Right atrium auricular region (tissue), 2 donors: ENCODE data around the gene ANK2. TPM values are rescaled to one million over a fixed set of nuclear protein-coding genes. Genes with fewer than 3 reads are reported as not detected.
"Not testable (repeated sequence)": the region's sequence is repeated elsewhere in the genome, so short reads cannot be mapped to it uniquely, and the experiment has no call there.

Experiments
- DNase-seq: peaks from one replicate; pipeline ENCODE4 v3.0.0-alpha.2; 2019; ENCODE audit warnings: low spot score
- H3K27ac ChIP-seq, 2 donors: fragments of 200-600 bp; sonication (generic); 1 replicate in 1 of 2; 2 replicates in 1 of 2; pipeline ENCODE4 v1.5.1; 2016 to 2019
- H3K27me3 ChIP-seq, 2 donors: fragments of 200-600 bp; sonication (generic); one replicate each; pipeline versions ENCODE4 v1.5.1 to v1.6.0; 2017 to 2019
- H3K36me3 ChIP-seq: fragments of 200-600 bp; sonication (generic); one replicate; pipeline ENCODE4 v1.5.1; 2016
- H3K4me1 ChIP-seq, 2 donors: fragments of 200-600 bp; sonication (generic); one replicate each; pipeline versions ENCODE4 v1.5.1 to v1.6.0; 2017 to 2019
- H3K4me3 ChIP-seq, 2 donors: fragments of 200-600 bp; sonication (generic); 1 replicate in 1 of 2; 2 replicates in 1 of 2; pipeline ENCODE4 v1.5.1; 2017 to 2019; ENCODE audit warnings: mild to moderate bottlenecking in 1 of 2, moderate library complexity in 1 of 2
- H3K9me3 ChIP-seq, 2 donors: fragments of 200-600 bp; sonication (generic); one replicate each; pipeline ENCODE4 v1.5.1; 2019
- total RNA-seq, 2 donors: library from RNA; depleted of rRNA; stranded (reverse); fragments of >200 nt; gene quantifications; one replicate each; pipeline ENCODE4 v1.1.0, GENCODE V29; 2016
- TF ChIP-seq, protein P1 (sequence below), 2 donors: fragments of 200-600 bp; sonication (generic); IDR thresholded peaks; one replicate each; pipeline ENCODE4 v1.5.1; 2019; ENCODE audit warnings: antibody characterized with exemption in 2 of 2

The ANK2 gene
- total RNA-seq, 2 donors from 2014 or later = 169 to 332 TPM

DNA sequence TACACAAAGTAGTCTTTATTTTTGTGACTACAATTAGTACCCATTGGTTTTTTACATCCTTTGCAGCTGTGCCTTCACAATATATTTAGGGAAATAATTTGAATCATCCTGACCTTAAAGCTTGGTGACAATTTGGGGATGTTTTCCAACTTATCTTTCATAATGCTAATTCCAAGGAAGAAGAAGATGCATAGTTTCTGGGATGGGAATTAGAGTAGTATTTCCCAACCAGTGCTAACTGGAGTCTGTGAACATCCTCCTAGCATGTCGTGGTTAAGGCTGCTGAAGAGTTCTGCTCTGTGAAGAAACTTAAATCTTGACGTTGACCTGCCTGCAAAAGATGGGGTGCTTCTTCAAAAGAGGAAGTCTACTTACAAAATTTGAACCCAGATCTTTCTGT, 173.5 kb downstream of the ANK2 start:
- no peak for DNase-seq
- TF ChIP-seq, protein P1, sequence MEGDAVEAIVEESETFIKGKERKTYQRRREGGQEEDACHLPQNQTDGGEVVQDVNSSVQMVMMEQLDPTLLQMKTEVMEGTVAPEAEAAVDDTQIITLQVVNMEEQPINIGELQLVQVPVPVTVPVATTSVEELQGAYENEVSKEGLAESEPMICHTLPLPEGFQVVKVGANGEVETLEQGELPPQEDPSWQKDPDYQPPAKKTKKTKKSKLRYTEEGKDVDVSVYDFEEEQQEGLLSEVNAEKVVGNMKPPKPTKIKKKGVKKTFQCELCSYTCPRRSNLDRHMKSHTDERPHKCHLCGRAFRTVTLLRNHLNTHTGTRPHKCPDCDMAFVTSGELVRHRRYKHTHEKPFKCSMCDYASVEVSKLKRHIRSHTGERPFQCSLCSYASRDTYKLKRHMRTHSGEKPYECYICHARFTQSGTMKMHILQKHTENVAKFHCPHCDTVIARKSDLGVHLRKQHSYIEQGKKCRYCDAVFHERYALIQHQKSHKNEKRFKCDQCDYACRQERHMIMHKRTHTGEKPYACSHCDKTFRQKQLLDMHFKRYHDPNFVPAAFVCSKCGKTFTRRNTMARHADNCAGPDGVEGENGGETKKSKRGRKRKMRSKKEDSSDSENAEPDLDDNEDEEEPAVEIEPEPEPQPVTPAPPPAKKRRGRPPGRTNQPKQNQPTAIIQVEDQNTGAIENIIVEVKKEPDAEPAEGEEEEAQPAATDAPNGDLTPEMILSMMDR (IDR thresholded peaks at IDR 0.05) = no peak

DNA sequence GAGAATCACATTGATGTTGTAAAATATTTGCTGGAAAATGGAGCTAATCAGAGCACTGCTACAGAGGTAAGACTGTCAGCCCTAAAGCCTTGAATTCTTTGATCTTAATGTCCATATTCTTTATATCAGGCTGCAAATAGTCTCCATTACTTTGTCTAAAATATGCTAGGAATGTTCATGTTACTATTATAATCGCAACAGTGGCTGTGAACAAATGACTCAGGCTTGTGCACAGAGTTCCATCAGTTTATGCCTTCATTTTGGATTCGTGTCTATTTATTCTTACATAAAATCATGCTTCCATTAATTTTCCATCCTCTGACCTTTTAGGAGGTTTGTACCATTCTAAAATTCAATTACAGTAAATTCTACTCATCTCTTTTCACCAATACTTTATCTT, 182.7 kb downstream of the ANK2 start:
- Histone ChIP-seq H3K9me3 (no peaks in the 10 kb centered on the region), H3K4me3 (no peak overlapping the region), H3K27me3 (no peaks in the 10 kb centered on the region), H3K27ac (no peak overlapping the region), H3K36me3 (no peaks in the 10 kb centered on the region), H3K4me1 (no peaks in the 10 kb centered on the region)
- DNase-seq = no peak
- TF ChIP-seq, protein P1 (IDR thresholded peaks at IDR 0.05) = no peak

More for the DNA sequence above, 173.5 kb downstream of the ANK2 start:
- Histone ChIP-seq H3K27ac (no peak overlapping the region), H3K4me3 (no peak overlapping the region), H3K27me3 (no peaks in the 10 kb centered on the region), H3K4me1 (no peaks in the 10 kb centered on the region), H3K9me3 (no peaks in the 10 kb centered on the region), H3K36me3 (no peaks in the 10 kb centered on the region)

DNA sequence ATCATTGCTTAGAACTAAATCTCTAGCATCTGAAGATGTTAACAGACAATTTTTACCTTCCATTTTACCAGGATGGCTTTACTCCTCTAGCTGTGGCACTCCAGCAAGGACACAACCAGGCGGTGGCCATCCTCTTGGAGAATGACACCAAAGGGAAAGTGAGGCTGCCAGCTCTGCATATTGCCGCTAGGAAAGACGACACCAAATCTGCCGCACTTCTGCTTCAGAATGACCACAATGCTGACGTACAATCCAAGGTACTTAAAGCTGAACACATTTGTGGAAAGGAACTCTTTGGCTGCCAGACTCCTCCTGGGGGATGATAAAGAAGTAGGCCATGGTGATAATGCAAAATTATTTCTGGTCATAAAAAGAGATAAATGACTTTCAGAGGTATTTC, 187.5 kb downstream of the ANK2 start:
- no peak for DNase-seq
- no peaks in the 10 kb centered on the region for H3K4me1 ChIP-seq
- H3K27me3 ChIP-seq = no peaks in the 10 kb centered on the region
- no peaks in the 10 kb centered on the region for H3K9me3 ChIP-seq
- H3K36me3 ChIP-seq = no peaks in the 10 kb centered on the region
- H3K27ac ChIP-seq = no peak overlapping the region
- TF ChIP-seq, protein P1 (IDR thresholded peaks at IDR 0.05) = no peak
- H3K4me3 ChIP-seq = no peak overlapping the region

DNA sequence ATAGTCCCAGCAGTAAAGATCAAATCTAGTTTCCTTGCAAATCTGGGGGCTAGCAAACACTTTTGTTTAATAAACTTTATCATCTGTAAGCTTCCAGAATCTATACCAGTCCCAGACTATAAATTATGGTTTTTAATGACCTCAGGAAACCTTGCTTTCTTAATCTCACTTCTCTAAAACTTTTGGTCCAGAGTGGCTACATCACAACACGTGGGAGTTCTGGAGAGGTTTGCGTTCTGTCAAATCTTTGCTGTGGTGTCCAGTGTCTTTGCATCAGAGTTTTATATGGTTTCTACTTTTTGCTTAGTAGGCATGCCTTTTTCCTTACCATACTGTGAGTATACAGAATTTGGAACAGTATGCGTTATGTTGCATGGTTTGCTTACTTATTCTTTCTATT, 193.9 kb downstream of the ANK2 start:
- TF ChIP-seq, protein P1 (IDR thresholded peaks at IDR 0.05) = no peak
- no peak overlapping the region for H3K4me3 ChIP-seq
- no peak for DNase-seq
- H3K4me1 ChIP-seq = no peaks in the 10 kb centered on the region
- no peaks in the 10 kb centered on the region for H3K27me3 ChIP-seq
- no peak overlapping the region for H3K27ac ChIP-seq
- H3K36me3 ChIP-seq = no peaks in the 10 kb centered on the region
- no peaks in the 10 kb centered on the region for H3K9me3 ChIP-seq

DNA sequence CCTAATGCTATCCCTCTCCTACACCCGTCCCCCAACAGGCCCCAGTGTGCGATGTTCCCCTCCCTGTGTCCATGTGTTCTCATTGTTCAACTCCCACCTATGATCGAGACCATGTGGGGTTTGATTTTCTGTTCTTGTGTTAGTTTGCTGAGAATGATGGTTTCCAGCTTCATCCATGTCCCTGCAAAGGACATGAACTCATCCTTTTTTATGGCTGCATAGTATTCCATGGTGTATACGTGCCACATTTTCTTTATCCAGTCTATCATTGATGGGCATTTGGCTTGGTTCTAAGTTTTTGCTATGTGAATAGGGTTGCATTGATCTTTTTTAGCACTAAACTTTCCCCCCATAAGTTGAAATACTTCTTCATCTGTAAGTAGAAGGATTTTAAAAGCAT, 195.3 kb downstream of the ANK2 start:
- H3K27ac ChIP-seq, H3K36me3 ChIP-seq, DNase-seq, H3K4me3 ChIP-seq, H3K4me1 ChIP-seq, H3K9me3 ChIP-seq, H3K27me3 ChIP-seq: not testable (repeated sequence)

DNA sequence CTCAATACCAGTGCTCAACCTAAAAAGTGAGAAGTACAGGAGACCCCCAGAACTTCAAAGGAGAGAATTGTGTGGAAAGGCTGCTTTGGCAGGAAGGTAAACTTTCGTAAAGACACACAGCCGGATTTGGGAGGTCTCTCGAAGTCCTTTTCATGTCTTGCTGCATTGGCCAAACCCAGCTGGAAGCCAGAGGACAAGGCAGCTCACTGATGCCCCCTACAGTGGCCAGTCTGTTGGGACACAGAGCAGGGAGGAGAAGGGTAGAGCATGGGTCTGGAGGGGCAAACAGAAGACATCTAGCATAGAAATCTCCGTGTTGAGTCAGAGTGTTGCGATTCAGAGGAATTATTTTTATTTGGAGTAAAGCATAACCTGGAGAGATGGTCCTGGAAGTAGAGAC, 198.9 kb downstream of the ANK2 start:
- peaks cover 9% of the 10 kb centered on the region for H3K36me3 ChIP-seq
- H3K9me3 ChIP-seq = no peaks in the 10 kb centered on the region
- no peak overlapping the region for H3K27ac ChIP-seq
- no peak overlapping the region for H3K4me3 ChIP-seq
- TF ChIP-seq, protein P1 (IDR thresholded peaks at IDR 0.05) = peak in 1 of 2 donors; percentile 28
- DNase-seq = no peak
- H3K4me1 ChIP-seq = no peaks in the 10 kb centered on the region
- no peaks in the 10 kb centered on the region for H3K27me3 ChIP-seq
